ENCODE measurements around the gene MAP3K20. TPM values are rescaled to one million over a fixed set of nuclear protein-coding genes. Genes with fewer than 3 reads are reported as not detected.

The MAP3K20 gene
- total and polyA plus RNA-seq, 9 donors, result 38.6 to 127 (median 88.4) TPM

DNA sequence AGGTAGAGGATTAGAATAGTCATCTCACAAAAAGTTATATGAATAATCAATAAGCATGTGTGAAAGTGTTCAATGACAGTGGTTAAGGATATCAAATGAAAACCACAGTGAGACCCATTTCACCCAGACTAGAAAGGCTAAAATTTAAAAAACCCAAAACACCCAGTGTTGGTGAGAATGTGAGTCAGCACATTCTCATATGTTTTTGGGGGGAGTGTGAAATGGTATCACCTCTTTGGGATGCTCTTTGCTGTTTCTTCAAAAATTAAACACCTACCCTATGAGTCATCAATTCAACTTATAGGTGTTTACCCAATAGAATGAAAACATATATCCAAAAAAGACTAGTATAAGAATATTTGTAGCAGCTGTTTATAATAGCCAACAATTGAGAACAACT is 69.8 kb downstream of the MAP3K20 start:
- Histone ChIP-seq H3K27ac (no peak overlapping the region), H3K4me3 (no peak overlapping the region), H3K27me3 (no peaks in the 10 kb centered on the region), H3K9me3 (no peaks in the 10 kb centered on the region), H3K36me3 (no peaks in the 10 kb centered on the region), H3K4me1 (ENCODE audit: insufficient read depth) (peaks cover 3% of the 10 kb centered on the region)
- intact Hi-C loops (cut with DNase I), result no loop called here
- DNase-seq, result no peak
- TF ChIP-seq CTCF (IDR thresholded peaks at IDR 0.05), result no peak
- TF ChIP-seq POLR2A (IDR thresholded peaks at IDR 0.05), result no peak
- TF ChIP-seq EP300 (IDR thresholded peaks at IDR 0.05), result no peak

DNA sequence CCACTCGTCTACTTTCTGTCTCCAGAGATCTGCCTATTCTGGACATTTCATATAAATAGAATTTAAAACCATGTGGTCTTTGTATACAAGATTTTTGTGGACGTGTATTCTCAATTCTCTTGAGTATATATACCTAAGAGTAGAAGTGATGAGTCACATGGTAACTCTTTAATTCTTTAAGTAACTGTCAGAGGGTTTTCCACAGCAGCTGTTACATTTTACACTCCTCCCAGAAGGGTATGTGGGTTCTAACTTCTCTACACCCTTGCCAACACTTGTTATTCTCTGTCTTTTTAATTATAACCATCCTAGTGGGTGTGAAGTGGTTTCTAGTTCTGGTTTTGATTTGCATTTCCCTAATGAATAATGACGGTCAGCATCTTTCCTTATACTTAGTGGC is 70.9 kb downstream of the MAP3K20 start:
- Histone ChIP-seq H3K27me3 (no peaks in the 10 kb centered on the region), H3K4me3 (no peak overlapping the region), H3K36me3 (no peaks in the 10 kb centered on the region), H3K27ac (no peak overlapping the region), H3K4me1 (ENCODE audit: insufficient read depth) (peaks cover 5% of the 10 kb centered on the region), H3K9me3 (no peaks in the 10 kb centered on the region)
- no peak for TF ChIP-seq CTCF (IDR thresholded peaks at IDR 0.05)
- TF ChIP-seq EP300 (IDR thresholded peaks at IDR 0.05), result no peak
- intact Hi-C loops (cut with DNase I), result no loop called here
- DNase-seq, result no peak
- 77 to 82% (median 78%) methylated on average over 3 of the region's 3 CpGs for WGBS, 3 donors

DNA sequence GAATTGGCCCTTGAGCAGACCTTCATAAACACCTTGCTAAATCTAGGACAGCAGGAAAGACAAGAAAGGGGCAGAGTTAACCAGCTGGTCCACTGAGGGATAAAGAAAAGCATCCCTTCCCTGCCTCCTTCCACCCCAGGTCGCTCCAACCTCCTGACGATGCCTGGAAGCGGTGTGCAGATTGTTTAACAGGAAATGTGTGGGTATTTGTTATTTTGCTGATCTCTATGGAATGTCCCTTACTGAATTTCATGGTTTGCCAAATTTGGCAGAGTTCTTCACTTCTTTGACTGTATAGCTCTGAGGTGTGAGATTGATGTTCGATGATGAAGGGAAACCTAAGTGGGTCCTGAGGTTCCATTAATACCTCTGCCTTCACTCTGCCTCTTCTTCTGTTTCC is 72.9 kb downstream of the MAP3K20 start:
- H3K27me3 ChIP-seq, result no peaks in the 10 kb centered on the region
- intact Hi-C loops (cut with DNase I), result no loop called here
- no peak for DNase-seq
- H3K4me3 ChIP-seq, result no peak overlapping the region
- H3K27ac ChIP-seq, result no peak overlapping the region
- TF ChIP-seq EP300 (IDR thresholded peaks at IDR 0.05), result no peak
- TF ChIP-seq POLR2A (IDR thresholded peaks at IDR 0.05), result no peak
- TF ChIP-seq CTCF (IDR thresholded peaks at IDR 0.05), result no peak
- peaks cover 5% of the 10 kb centered on the region for H3K4me1 ChIP-seq (ENCODE audit: insufficient read depth)
- no peaks in the 10 kb centered on the region for H3K9me3 ChIP-seq
- no peaks in the 10 kb centered on the region for H3K36me3 ChIP-seq
- WGBS, 3 donors, result 62 to 67% (median 65%) methylated on average over 4 of the region's 4 CpGs

DNA sequence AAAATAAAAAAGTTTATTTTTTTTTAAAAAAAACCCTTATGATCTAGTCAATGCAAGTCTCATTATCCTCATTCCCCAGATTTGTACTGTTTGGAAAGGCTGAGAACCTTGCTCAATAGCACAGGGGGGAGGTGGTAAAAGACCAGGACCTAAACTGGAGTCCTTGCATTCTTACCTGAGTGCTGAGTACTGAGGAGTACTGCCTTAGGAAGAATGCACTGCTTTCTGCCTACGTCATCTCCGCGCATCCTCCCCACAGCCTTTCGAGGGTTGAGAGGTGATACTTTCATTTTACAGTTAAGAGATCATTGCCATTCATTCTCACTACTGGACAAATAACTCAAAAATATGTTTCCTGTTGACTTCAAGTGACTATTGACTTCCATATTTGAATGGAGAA is 73.8 kb downstream of the MAP3K20 start:
- 96 to 97% (median 97%) methylated on average over 4 of the region's 4 CpGs for WGBS, 3 donors
- TF ChIP-seq POLR2A (IDR thresholded peaks at IDR 0.05) (no peak), EP300 (IDR thresholded peaks at IDR 0.05) (no peak), CTCF (IDR thresholded peaks at IDR 0.05) (no peak)
- H3K4me3 ChIP-seq, result no peak overlapping the region
- no peaks in the 10 kb centered on the region for H3K9me3 ChIP-seq
- no peak overlapping the region for H3K27ac ChIP-seq
- no peak for DNase-seq
- no peaks in the 10 kb centered on the region for H3K36me3 ChIP-seq
- no peaks in the 10 kb centered on the region for H3K27me3 ChIP-seq
- peaks cover 5% of the 10 kb centered on the region for H3K4me1 ChIP-seq (ENCODE audit: insufficient read depth)
- intact Hi-C loops (cut with DNase I), result no loop called here

GRCh38 chr2:173150087-173150486 is 74.4 kb downstream of the MAP3K20 start:
- no peaks in the 10 kb centered on the region for H3K9me3 ChIP-seq
- no peak for DNase-seq
- H3K4me1 ChIP-seq (ENCODE audit: insufficient read depth), result peaks cover 5% of the 10 kb centered on the region
- TF ChIP-seq EP300 (IDR thresholded peaks at IDR 0.05) (no peak), CTCF (IDR thresholded peaks at IDR 0.05) (no peak), POLR2A (IDR thresholded peaks at IDR 0.05) (no peak)
- WGBS, 3 donors, result 58 to 62% (median 60%) methylated on average over 2 of the region's 2 CpGs
- H3K27me3 ChIP-seq, result no peaks in the 10 kb centered on the region
- intact Hi-C loops (cut with DNase I), result no loop called here
- no peak overlapping the region for H3K27ac ChIP-seq
- H3K4me3 ChIP-seq, result no peak overlapping the region
- H3K36me3 ChIP-seq, result no peaks in the 10 kb centered on the region
